SU-DHL-6 (cell line): ENCODE data around the gene CPNE8.

ENCODE experiments used
- H2AFZ ChIP-seq: fragments of 200-600 bp; sonication (generic); 2 replicates; pipeline ENCODE4 v1.6.1; 2014; ENCODE audit warnings: low read depth, mild to moderate bottlenecking, moderate library complexity, mixed read lengths, antibody characterized with exemption, low read length; ENCODE audit not compliant: severe bottlenecking
- H3F3A ChIP-seq: fragments of 200-600 bp; shearing (Covaris generic); 2 replicates; pipeline ENCODE4 v1.6.0; 2016; ENCODE audit warnings: antibody characterized with exemption, mild to moderate bottlenecking; ENCODE audit not compliant: insufficient read depth
- H3K27ac ChIP-seq: fragments of 200-600 bp; sonication (generic); 2 replicates; pipeline ENCODE4 v1.5.1; 2016; ENCODE audit warnings: low read depth, mild to moderate bottlenecking, low read length, moderate library complexity, mixed read lengths
- H3K27me3 ChIP-seq: fragments of 200-600 bp; sonication (generic), shearing (Covaris generic); 2 replicates; pipeline ENCODE4 v1.6.0; 2014; ENCODE audit warnings: mild to moderate bottlenecking, low read length
- H3K36me3 ChIP-seq: fragments of 200-600 bp; sonication (generic); 2 replicates; pipeline ENCODE4 v1.6.1; 2014; ENCODE audit warnings: mild to moderate bottlenecking, low read length, mixed read lengths
- H3K4me2 ChIP-seq: fragments of 300-600, 200-600 bp; shearing (Covaris generic), sonication (generic); 2 replicates; pipeline ENCODE4 v1.6.0; 2014; ENCODE audit warnings: low read length, low read depth, mild to moderate bottlenecking; ENCODE audit not compliant: poor library complexity, severe bottlenecking
- H3K4me3 ChIP-seq: fragments of 200-600 bp; sonication (generic); 2 replicates; pipeline ENCODE4 v1.5.1; 2014; ENCODE audit warnings: antibody characterized with exemption, low read length, mild to moderate bottlenecking, mixed read lengths; ENCODE audit not compliant: insufficient read depth, poor library complexity, severe bottlenecking
- H3K79me2 ChIP-seq: fragments of 200-600 bp; sonication (generic); 2 replicates; pipeline ENCODE4 v1.6.1; 2014; ENCODE audit warnings: mild to moderate bottlenecking, low read length, moderate library complexity; ENCODE audit not compliant: insufficient read depth
- H3K9ac ChIP-seq: fragments of 200-600 bp; sonication (generic); 2 replicates; pipeline ENCODE4 v1.7.0; 2014; ENCODE audit warnings: mild to moderate bottlenecking, low read length
- H3K9me2 ChIP-seq: fragments of 200-600 bp; sonication (generic); replicated peaks from 2 replicates; pipeline ENCODE4 v1.6.1; 2014; ENCODE audit warnings: low read length; ENCODE audit not compliant: insufficient read depth
- H3K9me3 ChIP-seq: fragments of 200-600 bp; sonication (generic); 2 replicates; pipeline ENCODE4 v1.6.1; 2014; ENCODE audit warnings: low read length, mixed read lengths; ENCODE audit not compliant: insufficient read depth
- H4K20me1 ChIP-seq: fragments of 200-600 bp; sonication (generic); 2 replicates; pipeline ENCODE4 v1.6.1; 2014; ENCODE audit warnings: low read depth, mild to moderate bottlenecking, antibody characterized with exemption, low read length, moderate library complexity, mixed read lengths
- CTCF ChIP-seq: fragments of 200-600 bp; sonication (generic); IDR thresholded peaks from one replicate; pipeline ENCODE4 v1.5.1; 2017; ENCODE audit warnings: antibody characterized with exemption, mild to moderate bottlenecking, low read length, moderate library complexity; ENCODE audit not compliant: insufficient read depth, poor library complexity, severe bottlenecking
- EZH2phosphoT487 ChIP-seq: fragments of 200-600 bp; sonication (generic), shearing (Covaris generic); conservative IDR thresholded peaks from 2 replicates; pipeline ENCODE4 v1.6.1; 2018; ENCODE audit warnings: mild to moderate bottlenecking, antibody characterized with exemption, low read length, moderate library complexity, mixed read lengths

CPNE8 gene

DNA sequence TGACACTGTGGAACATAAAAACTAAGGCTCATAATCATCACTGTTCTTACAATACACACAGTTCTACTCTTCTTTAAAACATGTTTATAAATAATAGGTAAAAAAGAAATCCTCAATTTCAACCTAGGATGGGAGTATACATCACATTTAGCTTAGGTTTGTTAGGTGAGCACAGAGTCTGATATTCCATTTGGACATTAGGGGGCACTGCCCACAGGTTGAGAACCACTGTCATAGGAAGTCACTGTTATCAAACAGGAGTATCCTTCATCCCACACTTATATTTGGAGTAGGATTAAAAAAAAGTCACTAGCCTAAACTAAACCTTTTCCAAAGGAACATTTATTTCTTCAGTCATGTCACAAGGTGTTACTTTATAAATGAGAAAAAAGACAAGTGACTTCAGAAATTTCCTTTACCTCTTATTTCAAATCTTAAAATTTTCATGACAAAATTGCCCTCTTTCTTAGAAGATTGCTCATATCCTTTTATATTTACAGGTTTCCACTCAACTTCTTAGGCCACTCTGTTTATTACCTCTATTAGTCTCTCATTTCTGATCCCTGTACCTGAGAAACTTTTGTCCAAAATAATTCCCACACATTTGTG, 240.6 kb downstream of the CPNE8 start:
- Histone ChIP-seq H3F3A (no peaks in the 10 kb centered on the region), H3K36me3 (no peaks in the 10 kb centered on the region), H3K4me2 (no peak overlapping the region), H3K9ac (no peak overlapping the region), H3K9me3 (no peaks in the 10 kb centered on the region), H3K79me2 (no peaks in the 10 kb centered on the region), H3K9me2 (no peaks in the 10 kb centered on the region), H3K27ac (no peak overlapping the region), H3K4me3 (no peak overlapping the region), H3K27me3 (no peaks in the 10 kb centered on the region), H4K20me1 (no peaks in the 10 kb centered on the region), H2AFZ (no peak overlapping the region)
- TF ChIP-seq EZH2phosphoT487 (no peak), CTCF (peak; percentile 9)

DNA sequence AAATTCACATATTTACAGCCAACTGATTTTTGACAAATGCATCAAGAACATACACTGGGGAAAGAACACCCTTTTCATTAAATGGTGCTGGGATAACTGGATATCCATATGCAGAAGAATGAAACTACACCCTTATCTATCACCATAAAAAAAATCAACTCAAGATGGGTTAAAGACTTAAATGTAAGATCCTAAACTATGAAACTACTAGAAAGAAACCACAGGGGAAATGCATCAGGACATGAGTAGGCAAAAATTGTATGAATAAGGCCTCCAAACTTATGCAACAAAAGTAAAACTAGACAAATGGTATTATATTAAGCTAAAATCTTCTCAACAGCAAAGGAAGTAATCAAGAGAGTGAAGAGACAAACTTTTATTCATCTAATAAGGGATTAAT, 242.6 kb downstream of the CPNE8 start:
- Histone ChIP-seq H3K27ac (no peak overlapping the region), H4K20me1 (no peaks in the 10 kb centered on the region), H3F3A (no peaks in the 10 kb centered on the region), H3K9me2 (no peaks in the 10 kb centered on the region), H3K79me2 (no peaks in the 10 kb centered on the region), H3K36me3 (no peaks in the 10 kb centered on the region), H2AFZ (no peak overlapping the region), H3K9me3 (no peaks in the 10 kb centered on the region), H3K27me3 (no peaks in the 10 kb centered on the region), H3K9ac (no peak overlapping the region), H3K4me2 (no peak overlapping the region), H3K4me3 (no peak overlapping the region)
- TF ChIP-seq CTCF (no peak), EZH2phosphoT487 (no peak)

- Histone ChIP-seq H3K4me3 (no peak overlapping the region), H3K79me2 (no peaks in the 10 kb centered on the region), H3K27me3 (no peaks in the 10 kb centered on the region), H3K27ac (no peak overlapping the region), H3F3A (no peaks in the 10 kb centered on the region), H3K9me2 (no peaks in the 10 kb centered on the region), H3K9me3 (no peaks in the 10 kb centered on the region), H2AFZ (no peak overlapping the region), H3K36me3 (no peaks in the 10 kb centered on the region), H4K20me1 (no peaks in the 10 kb centered on the region), H3K4me2 (no peak overlapping the region), H3K9ac (no peak overlapping the region)
- TF ChIP-seq CTCF (no peak), EZH2phosphoT487 (no peak)
Observed at GRCh38 chr12:38653650-38654049, 251.7 kb downstream of the CPNE8 start.
